Erythroblast (primary cell): ENCODE results near the gene AMPD1.

Experiments
- DNase-seq, 2 experiments: peaks; one replicate each; lab custom pipeline; 2025; lab: John Stamatoyannopoulos, UW
- GATA1 ChIP-seq: IDR thresholded peaks from 2 replicates; pipeline ENCODE4 v1.6.1; 2011; ENCODE audit warnings: low read depth, mild to moderate bottlenecking, control low read depth, low read length, moderate library complexity
- POLR2A ChIP-seq: IDR thresholded peaks from 2 replicates; pipeline ENCODE4 v1.6.1; 2011; ENCODE audit warnings: mild to moderate bottlenecking, low read length

AMPD1 gene

GRCh38 chr1:114695430-114696058 lies at the start of gene AMPD1:
Gene AMPD1 (minus strand): TSS chr1:114695546. CDS start chr1:114695471, 75 bp downstream.
- DNase-seq = no peak
- TF ChIP-seq GATA1 = no peak
- no peak for TF ChIP-seq POLR2A

GRCh38 chr1:114741963-114742746 lies 46.8 kb upstream of the AMPD1 start:
- DNase-seq = no peak
- TF ChIP-seq POLR2A = no peak

GRCh38 chr1:114740331-114740730 lies 45.0 kb upstream of the AMPD1 start:
- no peak for DNase-seq
- TF ChIP-seq POLR2A = no peak
- TF ChIP-seq GATA1 = no peak

- no peak for TF ChIP-seq POLR2A
- no peak for TF ChIP-seq GATA1
- DNase-seq = no peak
These were observed 42.0 kb upstream of the AMPD1 start for GRCh38 chr1:114737314-114737849.

GRCh38 chr1:114735479-114735878 lies 40.1 kb upstream of the AMPD1 start:
- TF ChIP-seq GATA1 (no peak), POLR2A (no peak)
- DNase-seq = no peak

GRCh38 chr1:114729782-114730181 lies 34.4 kb upstream of the AMPD1 start:
- DNase-seq = no peak
- TF ChIP-seq POLR2A (no peak), GATA1 (no peak)

GRCh38 chr1:114728553-114728952 lies 33.2 kb upstream of the AMPD1 start:
- no peak for DNase-seq
- no peak for TF ChIP-seq POLR2A
- no peak for TF ChIP-seq GATA1

- TF ChIP-seq GATA1 = no peak
- no peak for TF ChIP-seq POLR2A
- DNase-seq = no peak
These were observed 29.9 kb upstream of the AMPD1 start for GRCh38 chr1:114725230-114725629.

GRCh38 chr1:114723915-114724314 lies 28.6 kb upstream of the AMPD1 start:
- DNase-seq = no peak
- TF ChIP-seq GATA1 (no peak), POLR2A (no peak)

GRCh38 chr1:114723457-114723856 lies 28.1 kb upstream of the AMPD1 start:
- no peak for DNase-seq
- TF ChIP-seq GATA1 (no peak), POLR2A (no peak)

GRCh38 chr1:114720492-114720891 lies 25.1 kb upstream of the AMPD1 start:
- TF ChIP-seq GATA1 = no peak
- DNase-seq = no peak

GRCh38 chr1:114719424-114719787 lies 24.1 kb upstream of the AMPD1 start:
- no peak for DNase-seq
- no peak for TF ChIP-seq GATA1
- no peak for TF ChIP-seq POLR2A

- TF ChIP-seq GATA1 (no peak), POLR2A (no peak)
- DNase-seq = peak in 1 of 2 experiments; percentile 6
These were observed 23.5 kb upstream of the AMPD1 start for GRCh38 chr1:114718661-114719423.

- no peak for TF ChIP-seq GATA1
- peak; percentile 83 for TF ChIP-seq POLR2A
- DNase-seq = peak; percentile 95 to 96
These were observed 21.2 kb upstream of the AMPD1 start, which contains the start of gene NRAS for GRCh38 chr1:114716304-114717170. Gene NRAS (minus strand): TSS chr1:114716771. CDS start chr1:114716160, 611 bp downstream.

GRCh38 chr1:114715952-114716303 lies 20.6 kb upstream of the AMPD1 start:
- no peak for DNase-seq
- TF ChIP-seq GATA1 (no peak), POLR2A (no peak)
